HG03103 (cell line): ENCODE data around the gene BRD3OS.
"Not testable (repeated sequence)": the region's sequence is repeated elsewhere in the genome, so short reads cannot be mapped to it uniquely, and the experiment has no call there.

Experiments
- ATAC-seq: cut with Tn5 transposase; IDR thresholded peaks from one replicate; pipeline ENCODE4 v1.9.1; 2021; ENCODE audit warnings: low read depth; ENCODE audit not compliant: unreplicated experiment

BRD3OS gene

DNA sequence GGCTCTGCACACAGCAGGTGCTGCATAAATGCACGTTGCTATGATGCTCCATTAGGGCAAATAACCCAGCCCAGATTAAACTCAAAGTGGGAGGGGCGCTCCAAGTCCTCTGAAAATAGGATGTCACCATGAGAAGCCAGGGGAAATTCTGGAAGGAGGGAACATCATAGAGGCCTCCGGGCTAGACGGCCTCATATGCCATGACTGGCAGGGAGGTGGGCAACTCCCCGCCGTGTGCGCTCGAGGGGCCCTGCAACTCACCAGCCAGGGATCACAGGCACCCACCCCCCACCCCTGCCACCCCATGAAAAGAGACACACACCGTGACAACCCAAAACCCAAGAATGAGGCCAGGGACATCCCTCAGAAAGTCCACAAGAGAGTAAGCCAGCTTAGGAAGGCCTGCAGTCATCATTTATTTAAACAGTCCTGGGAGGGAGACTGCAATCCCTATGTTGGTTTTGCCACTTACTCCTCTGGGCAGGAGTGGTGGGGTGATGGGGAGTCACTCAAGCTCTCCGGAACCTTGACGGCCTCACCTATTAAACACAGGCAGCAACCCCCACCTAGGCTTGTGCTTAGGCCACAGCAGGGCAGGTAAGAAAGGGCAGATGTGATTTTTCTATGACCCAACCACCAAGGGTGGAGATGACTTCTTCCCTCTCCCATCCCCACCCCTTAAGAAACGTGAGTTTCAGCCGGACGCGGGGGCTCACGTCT, 37.2 kb upstream of the BRD3OS start:
- no peak for ATAC-seq

DNA sequence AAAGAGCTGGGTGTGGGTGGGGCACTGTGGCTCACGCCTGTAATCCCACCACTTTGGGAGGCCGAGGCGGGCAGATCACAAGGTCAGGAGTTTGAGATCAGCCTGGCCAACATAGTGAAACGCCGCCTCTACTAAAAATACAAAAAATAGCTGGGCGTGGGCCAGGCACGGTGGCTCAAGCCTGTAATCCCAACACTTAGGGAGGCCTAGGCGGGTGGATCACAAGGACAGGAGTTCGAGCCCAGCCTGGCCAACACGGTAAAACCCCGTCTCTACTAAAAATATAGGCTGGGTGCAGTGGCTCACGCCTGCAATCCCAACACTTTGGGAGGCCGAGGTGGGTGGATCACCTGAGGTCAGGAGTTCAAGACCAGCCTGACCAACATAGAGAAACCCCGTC, 36.5 kb upstream of the BRD3OS start:
- not testable (repeated sequence) for ATAC-seq

DNA sequence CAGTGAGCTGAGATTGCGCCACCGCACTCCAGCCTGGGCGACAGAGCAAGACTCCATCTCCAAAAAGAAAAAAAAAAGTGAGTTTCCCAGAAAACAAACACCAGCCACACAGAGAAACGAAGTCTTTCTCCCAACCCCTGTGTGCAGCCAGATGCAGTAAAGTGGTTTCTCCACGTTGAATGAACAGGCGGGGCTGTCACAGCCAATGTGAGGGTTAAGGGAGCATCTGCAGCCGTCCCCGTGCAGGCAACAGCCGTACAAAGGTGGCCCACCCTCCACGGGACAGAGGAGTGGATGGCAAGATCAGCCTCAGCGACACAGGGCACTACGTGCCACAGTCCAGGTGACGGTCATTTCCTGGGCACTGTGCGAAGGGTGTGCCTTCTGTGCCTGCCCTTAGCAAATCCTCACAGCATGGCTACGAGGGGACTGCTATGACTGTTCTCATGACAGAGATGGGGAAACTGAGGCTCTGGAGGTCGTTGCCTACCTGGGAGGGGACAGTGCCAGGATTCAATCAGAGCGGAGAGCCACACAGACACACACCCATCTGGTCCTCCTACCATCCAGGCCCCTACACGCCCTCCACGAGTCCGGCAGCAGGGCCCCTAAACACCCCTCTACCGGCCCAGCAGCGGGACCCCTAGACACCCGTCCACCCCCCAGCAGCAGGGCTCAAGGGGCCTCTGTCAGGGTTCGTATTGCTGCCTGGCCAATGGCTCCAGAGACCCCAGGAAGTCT, 35.5 kb upstream of the BRD3OS start:
- ATAC-seq: no peak

DNA sequence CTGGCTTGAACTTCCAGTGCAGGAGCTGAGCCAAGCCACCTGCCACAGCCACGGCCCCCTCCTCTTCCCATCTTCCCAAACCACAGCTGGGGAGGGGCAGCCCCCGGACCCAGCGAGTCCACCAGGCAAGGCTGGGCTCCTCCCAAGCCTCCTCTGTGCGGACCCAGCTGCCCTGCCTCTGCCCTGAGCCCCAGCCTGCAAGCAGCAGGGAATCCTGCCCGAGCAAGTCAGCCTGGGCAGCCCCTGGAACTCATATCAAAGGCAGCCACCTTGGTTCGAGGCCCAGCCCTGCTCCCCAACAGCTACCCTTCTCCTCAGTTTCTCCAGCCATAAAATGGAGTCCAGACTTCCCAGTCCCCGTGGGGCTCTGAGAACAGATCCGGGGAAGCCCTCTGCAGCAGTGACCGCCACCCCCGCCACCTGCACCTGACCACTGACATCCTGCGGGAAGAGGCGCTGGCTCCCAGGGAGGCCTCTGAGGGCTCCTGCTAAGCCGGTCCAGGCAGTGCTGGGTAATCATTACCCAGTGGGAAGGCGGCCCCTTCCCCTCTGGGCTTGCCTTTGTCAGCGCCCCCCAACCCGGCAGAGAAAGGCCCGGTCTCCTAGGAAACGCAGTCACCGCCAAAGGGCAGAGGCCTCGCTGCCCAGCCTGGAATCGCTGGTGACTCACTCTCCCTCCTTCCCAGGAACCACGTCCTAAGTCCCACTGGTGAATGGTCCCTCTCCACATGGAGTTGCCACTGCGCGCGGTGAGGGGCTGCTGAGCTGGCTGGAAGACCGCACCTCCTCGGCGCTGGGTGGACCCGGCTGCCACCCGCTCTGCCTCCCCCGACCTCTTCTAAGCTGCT, 34.7 kb upstream of the BRD3OS start:
- ATAC-seq: no peak

GRCh38 chr9:133991214-133991921, 33.9 kb upstream of the BRD3OS start:
- ATAC-seq: peak; percentile 4

GRCh38 chr9:133991964-133992779, 33.1 kb upstream of the BRD3OS start, which contains the start of gene VAV2:
Gene VAV2, minus strand, starts transcription at chr9:133992324. Its CDS starts 46 bp downstream, at chr9:133992278.
- peak; percentile 36 for ATAC-seq

- peak; percentile 43 for ATAC-seq
Measured at GRCh38 chr9:133992780-133993634, 32.3 kb upstream of the BRD3OS start.

- no peak for ATAC-seq
Measured at GRCh38 chr9:133993635-133994253, 31.5 kb upstream of the BRD3OS start.

DNA sequence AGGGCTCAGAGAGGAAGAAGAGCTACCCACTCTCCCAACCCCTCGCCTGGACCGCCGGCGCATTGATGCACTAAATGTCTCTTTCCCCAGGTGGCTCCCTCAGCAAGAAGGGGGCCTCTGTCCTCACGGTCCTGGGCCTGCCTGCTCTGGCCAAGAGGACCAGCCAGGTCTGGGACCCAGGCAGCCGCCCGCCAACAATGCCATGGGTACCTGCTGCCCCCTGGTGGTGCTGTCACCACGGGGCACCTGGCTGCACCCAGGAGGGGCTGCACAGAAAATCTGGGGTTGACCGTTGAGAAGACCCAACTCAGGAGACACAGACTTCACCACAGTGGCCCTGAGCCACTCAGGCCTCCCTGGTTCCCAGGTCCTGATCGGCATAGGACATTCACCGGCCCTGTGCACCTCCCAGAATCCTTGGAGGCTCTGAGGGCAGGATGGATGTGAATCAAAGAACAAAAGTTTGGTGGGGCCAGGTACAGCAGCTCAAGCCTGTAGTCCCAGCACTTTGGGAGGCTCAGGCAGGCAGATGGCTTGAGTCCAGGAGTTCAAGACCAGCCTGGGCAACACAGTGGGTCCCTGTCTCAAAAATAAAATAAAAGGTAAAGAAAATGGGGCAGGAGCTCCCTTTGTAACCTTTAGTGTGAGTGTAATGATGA, 30.8 kb upstream of the BRD3OS start:
- no peak for ATAC-seq

- no peak for ATAC-seq
Measured at GRCh38 chr9:133995012-133995896, 30.0 kb upstream of the BRD3OS start.

DNA sequence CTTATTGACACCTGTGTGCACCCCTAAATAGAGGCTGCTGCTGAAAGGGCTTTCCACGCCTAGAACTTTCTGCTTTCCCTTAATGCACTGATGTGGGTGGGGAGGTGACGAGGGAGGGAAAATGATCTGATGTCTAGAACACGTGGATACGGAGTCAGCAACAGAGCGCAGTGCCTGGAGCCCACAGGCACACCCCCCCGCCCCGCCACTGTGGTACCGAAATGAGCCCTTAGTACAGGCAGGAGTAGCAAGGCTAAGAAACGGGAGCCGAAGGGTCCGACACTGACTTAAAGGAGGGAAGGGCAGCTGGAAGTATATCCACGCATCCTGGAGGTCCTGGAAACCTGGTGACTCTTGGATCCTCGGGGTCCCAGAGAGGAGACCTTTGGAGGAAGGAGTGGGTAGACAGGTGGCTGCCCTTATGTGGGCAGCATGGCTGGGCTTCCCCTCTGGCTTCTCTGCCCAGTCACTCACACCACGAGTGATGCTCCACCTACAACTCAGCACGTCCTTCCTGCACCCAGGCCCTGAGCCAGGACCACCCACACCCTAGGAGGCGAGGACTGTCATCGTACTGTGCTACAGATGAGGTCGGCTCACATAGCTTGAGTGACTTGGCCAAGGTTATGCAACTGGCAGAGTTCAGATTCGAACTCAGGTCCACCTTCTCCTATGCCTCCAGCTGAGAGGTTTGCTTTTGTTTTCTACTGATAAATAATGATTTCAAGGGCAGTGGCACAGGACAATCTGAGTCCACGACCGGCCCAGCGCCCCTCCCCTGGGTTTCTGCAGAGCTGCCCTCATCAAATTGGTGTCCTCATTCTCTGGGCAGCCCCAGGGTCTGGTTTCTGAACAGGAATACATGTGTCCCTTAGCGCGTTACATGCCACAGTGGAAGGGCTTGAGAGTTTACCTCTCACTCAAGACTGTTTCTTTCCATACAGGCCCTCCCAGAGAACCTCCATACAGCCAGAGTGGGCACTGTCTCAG, 28.5 kb upstream of the BRD3OS start:
- ATAC-seq: no peak

DNA sequence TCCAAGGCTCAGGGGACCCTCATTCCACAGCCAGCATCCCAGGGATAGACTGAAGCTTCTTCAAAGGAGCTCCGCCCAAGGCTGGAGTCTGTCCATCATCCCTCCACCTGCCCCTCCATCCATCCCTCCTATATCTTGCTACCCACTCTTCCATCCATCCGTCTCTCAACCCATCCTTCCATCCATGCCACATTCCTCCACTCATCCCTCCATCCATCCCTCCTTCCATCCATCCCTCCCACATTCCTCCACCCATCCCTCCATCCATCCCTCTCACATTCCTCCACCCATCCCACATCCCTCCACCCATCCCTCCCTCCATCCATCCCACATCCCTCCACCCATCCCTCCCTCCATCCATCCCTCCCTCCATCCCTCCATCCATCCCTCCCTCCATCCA, 27.7 kb upstream of the BRD3OS start:
- ATAC-seq: no peak

GRCh38 chr9:133998915-133999595, 26.2 kb upstream of the BRD3OS start:
- ATAC-seq: no peak

DNA sequence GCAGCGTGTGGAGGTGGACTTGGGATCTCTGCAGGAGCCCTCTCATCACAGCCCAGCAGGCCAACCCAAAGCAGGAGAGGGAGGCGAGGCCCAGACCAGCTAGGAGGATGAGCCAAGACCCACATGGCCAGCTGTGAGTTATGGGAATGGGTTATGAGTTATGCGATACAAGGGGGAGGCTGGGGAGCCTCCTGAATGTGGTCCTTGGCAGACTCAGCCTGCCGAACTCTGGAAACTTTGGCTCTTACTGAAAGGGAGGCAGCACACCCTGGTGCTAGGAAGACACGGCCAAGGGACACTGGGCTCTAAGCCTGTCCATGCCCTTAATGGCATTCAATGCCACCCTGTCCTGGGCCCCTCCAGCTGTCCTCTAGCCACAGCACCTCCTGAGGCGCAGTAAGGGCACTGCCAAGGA, 25.4 kb upstream of the BRD3OS start:
- no peak for ATAC-seq

DNA sequence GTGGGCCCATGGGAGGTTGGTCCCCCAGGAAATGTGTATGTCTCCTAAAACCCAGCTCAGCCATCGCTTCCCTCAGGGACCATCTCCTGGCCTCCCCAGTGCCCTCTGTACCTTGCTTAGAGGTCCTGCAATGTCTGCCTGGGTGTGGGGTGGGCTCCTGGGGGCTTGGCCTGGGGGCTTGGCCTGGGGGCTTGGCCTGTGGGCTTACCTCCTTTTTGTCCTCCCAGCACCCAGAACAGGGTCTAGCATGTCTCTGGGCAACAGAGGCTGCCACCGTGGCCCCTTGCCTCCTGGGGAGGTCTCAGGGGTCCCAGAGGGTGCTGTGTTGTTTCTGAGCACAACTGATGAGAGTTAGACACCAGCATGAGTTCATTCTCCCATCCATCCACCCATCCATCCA, 22.5 kb upstream of the BRD3OS start:
- no peak for ATAC-seq
